ENCODE measurements around the gene KRT31. TPM values are rescaled to one million over a fixed set of nuclear protein-coding genes. Genes with fewer than 3 reads are reported as not detected.

Gene KRT31
- polyA plus RNA-seq, 1 of the 3 experiments (the other 2 are of a cell fraction) = 0.03 TPM

GRCh38 chr17:41418116-41418860, 20.9 kb upstream of the KRT31 start:
- no peaks in the 10 kb centered on the region for H3K79me2 ChIP-seq (ENCODE audit: insufficient read depth)
- H3K9me2 ChIP-seq = no peaks in the 10 kb centered on the region
- H3F3A ChIP-seq (replicated peaks; ENCODE audit: insufficient read depth) = peaks cover 4% of the 10 kb centered on the region
- DNase-seq = no peak
- no peak overlapping the region for H2AFZ ChIP-seq (ENCODE audit: low read depth)
- 0 out of 2 replicates have a peak overlapping the region, but pooled peaks have one; percentile 40 for H3K4me2 ChIP-seq
- no peaks in the 10 kb centered on the region for H4K20me1 ChIP-seq (ENCODE audit: insufficient read depth)
- ChIA-PET CTCF (interaction anchor here (0.8 to 2.9 kb wide), 7 partner anchors 11 to 245 kb away, joined by 3 to 11 read pairs (median 3); no protein-coding TSS in a partner anchor), POLR2A (no interaction called here)
- H3K9ac ChIP-seq = no peak overlapping the region
- H3K27me3 ChIP-seq (ENCODE audit: insufficient read depth) = no peaks in the 10 kb centered on the region
- H3K4me1 ChIP-seq (ENCODE audit: control insufficient read depth in 1 of 2, insufficient read depth in 2 of 2, low read depth in 1 of 2, low read length in 1 of 2) = peaks cover 0 to 47% of the 10 kb centered on the region in 2 experiments; a peak in 2 of 4 replicates
- no peaks in the 10 kb centered on the region for H3K9me3 ChIP-seq
- no peak overlapping the region for H3K4me3 ChIP-seq (ENCODE audit: low read depth in 2 of 2, low read length in 1 of 2)
- H3K36me3 ChIP-seq (replicated peaks in 1 of 2; ENCODE audit: control insufficient read depth in 1 of 2, insufficient read depth in 2 of 2, low read length in 1 of 2) = no peaks in the 10 kb centered on the region
- WGBS (ENCODE audit: low lambda C conversion rate) = 82% methylated on average over 7 of the region's 7 CpGs
- TF ChIP-seq CHD2 (IDR thresholded peaks at IDR 0.05; ENCODE audit: low read length, partially characterized antibody) (no peak), RCOR1 (IDR thresholded peaks at IDR 0.05; ENCODE audit: low read length) (no peak), REST (IDR thresholded peaks at IDR 0.05; ENCODE audit: low read depth, low read length) (no peak), CTCF (IDR thresholded peaks at IDR 0.05) (no peak), SIN3A (IDR thresholded peaks at IDR 0.05; ENCODE audit: borderline replicate concordance, low read depth, low read length) (no peak), TAF1 (IDR thresholded peaks at IDR 0.05; ENCODE audit: borderline replicate concordance, low read depth, low read length) (no peak), SMC3 (IDR thresholded peaks at IDR 0.05; ENCODE audit: low read depth, low read length) (no peak), FOSL2 (IDR thresholded peaks at IDR 0.05; ENCODE audit: borderline replicate concordance, low read depth) (no peak), ELF1 (IDR thresholded peaks at IDR 0.05) (no peak), GATA2 (CRISPR knock-in tag; IDR thresholded peaks at IDR 0.05) (no peak), PBX3 (IDR thresholded peaks at IDR 0.05) (no peak), RXRA (IDR thresholded peaks at IDR 0.05; ENCODE audit: borderline replicate concordance, low read depth) (no peak)
- 0 out of 4 replicates have a peak overlapping the region, but pooled peaks of 1 of the 2 experiments have one; percentile 19 for H3K27ac ChIP-seq (ENCODE audit: low read depth in 2 of 2, low read length in 1 of 2)
